ENCODE measurements around the gene UQCR10. TPM values are rescaled to one million over a fixed set of nuclear protein-coding genes. Genes with fewer than 3 reads are reported as not detected.

The UQCR10 gene
- total and polyA plus RNA-seq, 9 of the 15 experiments (the other 6 are each of a cell fraction or from before 2014, with no cell fraction given), result 128 to 903 (median 163) TPM

DNA sequence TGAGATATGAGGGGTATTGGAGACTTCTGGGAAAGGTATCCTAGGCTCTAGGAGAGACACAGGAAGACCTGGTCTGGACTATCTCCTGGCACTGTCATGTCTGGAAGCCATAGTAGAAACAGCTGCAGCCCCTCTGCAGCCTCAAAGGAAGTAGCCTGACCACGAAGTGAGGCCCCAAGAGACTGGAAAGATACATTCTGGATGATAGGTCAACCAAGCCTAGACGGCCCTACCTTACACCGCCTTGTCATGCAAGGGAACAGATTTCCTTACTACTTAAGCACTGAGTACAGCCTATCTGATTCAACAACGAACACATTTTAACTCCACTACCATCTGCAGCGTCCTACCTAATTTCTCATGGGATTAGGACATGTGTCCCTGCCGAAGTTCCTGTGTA is 31.1 kb downstream of the UQCR10 start:
- BruUV-seq (replicated peaks), result no TSS peak
- ATAC-seq (peak; percentile 58), FAIRE-seq (peak; percentile 19), DNase-seq (ENCODE audit: extremely low read depth in 1 of 4, low spot score in 3 of 4) (peak in 1 of 4 experiments; percentile 20)
- Histone ChIP-seq H3K9me1 (ENCODE audit: control insufficient read depth, insufficient read depth, low read length) (no peaks in the 10 kb centered on the region), H2AFZ (ENCODE audit: low read depth, low read length) (no peak overlapping the region), H3K4me2 (ENCODE audit: insufficient read depth, low read length) (no peak overlapping the region; the same call in 1 of the 2 replicates), H3K36me3 (ENCODE audit: control insufficient read depth, insufficient read depth, low read length) (peaks cover 49% of the 10 kb centered on the region), H3K4me1 (replicated peaks in 1 of 2; ENCODE audit: control insufficient read depth in 2 of 2, insufficient read depth in 2 of 2, low read length in 2 of 2) (peaks cover 20 to 29% of the 10 kb centered on the region in 2 experiments), H4K20me1 (replicated peaks; ENCODE audit: control insufficient read depth, insufficient read depth, low read length) (no peaks in the 10 kb centered on the region), H3K9ac (ENCODE audit: insufficient read depth in 1 of 2, low read depth in 2 of 2, low read length in 2 of 2) (no peak overlapping the region), H3K27me3 (ENCODE audit: control insufficient read depth in 2 of 2, insufficient read depth in 2 of 2, low read length in 2 of 2) (no peaks in the 10 kb centered on the region), H3K9me3 (replicated peaks; ENCODE audit: control insufficient read depth, insufficient read depth, low read depth, low read length) (no peaks in the 10 kb centered on the region), H3K27ac (ENCODE audit: extremely low read depth, low read depth, low read length) (peak overlapping the region; percentile 73; the same call in 2 of the 3 replicates), H3K4me3 (no peak overlapping the region), H3K79me2 (ENCODE audit: control insufficient read depth, insufficient read depth, low read length) (no peaks in the 10 kb centered on the region)
- no peak for TF ChIP-seq MLX (CRISPR knock-in tag; conservative IDR thresholded peaks at IDR 0.05)
- TF ChIP-seq HIVEP1 (CRISPR knock-in tag; IDR thresholded peaks at IDR 0.05), result no peak
- no peak for TF ChIP-seq GABPB1 (CRISPR knock-in tag; IDR thresholded peaks at IDR 0.05)
- TF ChIP-seq, protein P1, sequence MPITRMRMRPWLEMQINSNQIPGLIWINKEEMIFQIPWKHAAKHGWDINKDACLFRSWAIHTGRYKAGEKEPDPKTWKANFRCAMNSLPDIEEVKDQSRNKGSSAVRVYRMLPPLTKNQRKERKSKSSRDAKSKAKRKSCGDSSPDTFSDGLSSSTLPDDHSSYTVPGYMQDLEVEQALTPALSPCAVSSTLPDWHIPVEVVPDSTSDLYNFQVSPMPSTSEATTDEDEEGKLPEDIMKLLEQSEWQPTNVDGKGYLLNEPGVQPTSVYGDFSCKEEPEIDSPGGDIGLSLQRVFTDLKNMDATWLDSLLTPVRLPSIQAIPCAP (CRISPR knock-in tag; IDR thresholded peaks at IDR 0.05; ENCODE audit: borderline replicate concordance), result no peak
- no peak for TF ChIP-seq MAFK (IDR thresholded peaks at IDR 0.05; ENCODE audit: low read length)
- TF ChIP-seq ZBTB8A (IDR thresholded peaks at IDR 0.05; ENCODE audit: partially characterized antibody), result no peak
- TF ChIP-seq NRF1 (conservative IDR thresholded peaks at IDR 0.05 in 1 of 2, IDR thresholded peaks at IDR 0.05 in 1 of 2), result no peak
- no peak for TF ChIP-seq BRD4 (IDR thresholded peaks at IDR 0.05)
- no peak for TF ChIP-seq BRF1 (IDR thresholded peaks at IDR 0.05; ENCODE audit: borderline replicate concordance, extremely low read depth, insufficient read length)
- TF ChIP-seq, protein P2, sequence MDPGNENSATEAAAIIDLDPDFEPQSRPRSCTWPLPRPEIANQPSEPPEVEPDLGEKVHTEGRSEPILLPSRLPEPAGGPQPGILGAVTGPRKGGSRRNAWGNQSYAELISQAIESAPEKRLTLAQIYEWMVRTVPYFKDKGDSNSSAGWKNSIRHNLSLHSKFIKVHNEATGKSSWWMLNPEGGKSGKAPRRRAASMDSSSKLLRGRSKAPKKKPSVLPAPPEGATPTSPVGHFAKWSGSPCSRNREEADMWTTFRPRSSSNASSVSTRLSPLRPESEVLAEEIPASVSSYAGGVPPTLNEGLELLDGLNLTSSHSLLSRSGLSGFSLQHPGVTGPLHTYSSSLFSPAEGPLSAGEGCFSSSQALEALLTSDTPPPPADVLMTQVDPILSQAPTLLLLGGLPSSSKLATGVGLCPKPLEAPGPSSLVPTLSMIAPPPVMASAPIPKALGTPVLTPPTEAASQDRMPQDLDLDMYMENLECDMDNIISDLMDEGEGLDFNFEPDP (CRISPR knock-in tag; IDR thresholded peaks at IDR 0.05), result no peak
- TF ChIP-seq MBD2 (IDR thresholded peaks at IDR 0.05; ENCODE audit: borderline replicate concordance, low read depth), result no peak
- no peak for TF ChIP-seq ZNF121 (CRISPR knock-in tag; conservative IDR thresholded peaks at IDR 0.05)
- TF ChIP-seq STAT5B (CRISPR knock-in tag; IDR thresholded peaks at IDR 0.05), result no peak
- no peak for TF ChIP-seq ID3 (CRISPR knock-in tag; IDR thresholded peaks at IDR 0.05)
- no peak for TF ChIP-seq ID3 (tag; IDR thresholded peaks at IDR 0.05)
- TF ChIP-seq TEAD4 (IDR thresholded peaks at IDR 0.05; ENCODE audit: low read length), result no peak
- TF ChIP-seq TEAD4 (CRISPR knock-in tag; IDR thresholded peaks at IDR 0.05; ENCODE audit: borderline replicate concordance), result no peak
- intact Hi-C loops (cut with micrococcal nuclease), result no loop called here
- WGBS (ENCODE audit: insufficient coverage, low coverage, missing lambda C conversion rate), result 14% methylated on average over 6 of the region's 6 CpGs
- in situ Hi-C loops (cut with MboI), result no loop called here
- CTCF ChIA-PET (ENCODE audit: low intra/inter-chr PET ratio), result no interaction called here
- POLR2A ChIA-PET, result no interaction called here
